HG02981 (cell line): ENCODE results near the gene WWOX.

ENCODE experiments used
- ATAC-seq: cut with Tn5 transposase; IDR thresholded peaks from one replicate; pipeline ENCODE4 v1.9.1; 2021; ENCODE audit warnings: mild to moderate bottlenecking, moderate library complexity; ENCODE audit not compliant: unreplicated experiment

WWOX gene

DNA sequence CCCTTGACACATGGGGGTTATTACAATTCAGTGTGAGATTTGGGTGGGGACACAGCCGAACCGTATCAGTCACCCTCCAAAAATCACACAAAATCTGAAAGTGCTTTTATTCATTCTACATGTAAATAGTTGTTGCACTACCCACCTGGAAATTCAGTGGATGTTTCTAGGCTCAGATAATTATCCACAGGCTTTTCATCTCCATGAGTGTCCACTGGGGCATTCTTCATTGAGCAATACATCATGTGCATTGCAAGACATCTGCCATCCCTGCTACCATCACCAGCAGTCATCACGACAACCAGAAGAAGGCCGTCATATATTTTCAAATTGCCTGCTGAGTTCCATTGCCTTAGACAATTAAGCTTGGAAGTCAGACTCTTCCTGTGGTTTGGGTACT, 330.8 kb downstream of the WWOX start:
- no peak for ATAC-seq

DNA sequence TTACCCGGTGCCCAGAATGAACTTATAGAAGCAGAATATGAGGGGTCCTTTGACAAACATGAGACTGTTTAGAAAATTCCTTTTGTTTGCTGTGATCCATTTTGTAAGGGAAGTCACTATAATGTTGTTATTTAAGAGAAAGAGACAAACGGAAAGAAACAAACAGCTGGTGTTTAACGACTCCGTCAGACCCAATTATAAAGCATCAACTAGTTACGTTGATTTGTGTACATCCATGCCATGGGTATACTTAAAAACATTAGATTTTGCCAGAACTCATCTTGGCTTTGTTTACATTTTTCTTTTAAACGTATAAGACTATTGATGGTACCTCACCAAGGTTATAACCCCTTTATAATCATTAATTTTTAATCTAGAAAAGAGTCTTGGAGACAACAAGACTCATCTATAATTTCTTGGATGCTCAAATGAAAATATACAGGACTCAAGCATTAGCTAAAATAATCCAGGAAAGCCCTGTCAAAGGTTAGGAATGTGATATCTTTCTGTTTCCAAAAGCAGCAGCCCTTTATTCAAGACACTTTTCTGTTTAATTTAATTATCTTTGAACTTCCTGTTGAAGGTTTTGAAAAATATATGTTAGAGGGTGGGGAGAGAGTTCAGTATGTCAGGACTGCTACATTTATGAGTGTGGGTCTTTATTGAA, 331.7 kb downstream of the WWOX start:
- ATAC-seq = no peak

DNA sequence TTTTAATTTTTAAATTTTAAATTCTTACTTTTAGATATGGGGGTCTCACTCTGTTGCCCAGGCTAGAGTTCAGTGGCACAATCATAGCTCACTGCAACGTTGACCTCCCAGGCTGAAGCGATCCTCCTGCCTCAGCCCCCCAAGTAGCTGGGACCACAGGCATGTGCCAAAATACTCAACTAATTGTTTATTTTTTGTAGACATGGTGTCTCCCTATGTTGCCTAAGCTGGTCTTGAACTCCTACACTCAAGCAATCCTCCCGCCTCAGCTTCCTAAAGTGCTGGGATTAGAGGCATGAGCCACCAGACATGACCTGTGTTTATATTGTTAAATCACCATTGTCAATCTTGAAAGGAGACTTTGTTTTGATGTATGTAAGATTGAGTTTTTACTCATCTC, 332.2 kb downstream of the WWOX start:
- no peak for ATAC-seq

DNA sequence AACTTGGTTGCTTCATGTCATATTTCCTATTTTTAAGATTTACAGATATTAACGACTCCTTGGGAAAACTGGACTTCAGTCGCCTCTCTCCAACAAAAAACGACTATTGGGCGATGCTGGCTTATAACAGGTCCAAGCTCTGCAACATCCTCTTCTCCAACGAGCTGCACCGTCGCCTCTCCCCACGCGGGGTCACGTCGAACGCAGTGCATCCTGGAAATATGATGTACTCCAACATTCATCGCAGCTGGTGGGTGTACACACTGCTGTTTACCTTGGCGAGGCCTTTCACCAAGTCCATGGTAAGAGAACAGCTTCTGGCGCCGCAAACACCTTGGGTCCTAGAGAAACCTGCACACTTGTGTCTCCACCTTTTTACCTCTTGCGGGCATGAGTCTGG, 333.0 kb downstream of the WWOX start:
- ATAC-seq = no peak

DNA sequence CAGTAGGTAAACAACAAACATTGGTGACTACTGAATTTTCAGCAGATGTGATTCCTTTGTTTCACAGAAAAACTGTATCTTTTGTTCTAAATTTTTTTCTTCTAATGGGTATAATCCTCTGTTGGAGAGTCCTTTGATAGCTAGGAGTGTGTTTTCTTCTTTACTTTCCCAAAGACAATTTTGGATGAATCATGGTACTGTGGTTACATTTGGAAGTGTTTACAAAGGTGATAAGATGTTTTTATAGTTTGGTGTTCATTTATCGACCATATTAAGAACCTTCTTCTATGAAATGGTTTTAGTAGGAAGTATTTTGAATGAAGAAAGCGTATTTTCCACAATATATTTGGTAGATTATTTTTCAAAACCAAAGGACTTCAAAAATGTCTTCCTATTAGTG, 333.7 kb downstream of the WWOX start:
- no peak for ATAC-seq

DNA sequence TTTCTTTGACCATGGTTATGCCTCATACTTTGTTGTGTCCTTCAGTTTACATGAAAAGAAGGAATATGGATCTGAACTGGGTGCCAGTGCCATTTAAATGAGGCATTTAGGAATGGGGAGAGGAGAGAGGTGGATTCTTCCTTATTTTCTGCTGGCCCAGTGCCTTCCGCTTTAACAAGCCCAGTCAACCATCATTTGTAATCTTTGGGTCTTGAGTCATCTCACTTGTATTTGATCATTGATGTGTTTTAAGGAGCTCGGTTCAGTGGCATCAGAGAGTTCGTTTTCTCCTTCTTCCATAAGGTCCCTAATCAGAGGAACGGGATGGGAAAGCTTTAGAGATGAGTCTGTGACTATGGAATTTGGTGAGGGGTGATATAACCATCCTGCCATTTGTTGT, 334.9 kb downstream of the WWOX start:
- no peak for ATAC-seq

DNA sequence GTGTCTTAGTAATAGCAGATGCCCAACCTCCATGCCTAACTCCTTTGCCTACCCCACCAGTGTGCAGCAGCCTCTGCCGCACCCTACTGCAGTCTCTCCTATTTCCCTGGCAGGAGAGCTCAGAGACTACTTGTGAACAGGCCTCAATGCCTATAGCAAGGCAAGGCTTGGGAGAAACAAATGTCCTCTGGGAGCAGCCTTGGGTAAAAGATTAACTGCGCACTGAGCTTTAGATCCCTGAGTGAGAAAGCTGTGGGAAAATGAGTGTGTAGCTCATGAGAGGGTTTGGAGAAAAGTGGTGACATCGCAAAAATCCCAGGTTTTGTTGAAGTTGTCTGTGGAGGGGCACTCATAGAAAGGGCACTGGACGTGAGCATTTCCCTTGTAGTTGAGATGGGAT, 335.8 kb downstream of the WWOX start:
- no peak for ATAC-seq

DNA sequence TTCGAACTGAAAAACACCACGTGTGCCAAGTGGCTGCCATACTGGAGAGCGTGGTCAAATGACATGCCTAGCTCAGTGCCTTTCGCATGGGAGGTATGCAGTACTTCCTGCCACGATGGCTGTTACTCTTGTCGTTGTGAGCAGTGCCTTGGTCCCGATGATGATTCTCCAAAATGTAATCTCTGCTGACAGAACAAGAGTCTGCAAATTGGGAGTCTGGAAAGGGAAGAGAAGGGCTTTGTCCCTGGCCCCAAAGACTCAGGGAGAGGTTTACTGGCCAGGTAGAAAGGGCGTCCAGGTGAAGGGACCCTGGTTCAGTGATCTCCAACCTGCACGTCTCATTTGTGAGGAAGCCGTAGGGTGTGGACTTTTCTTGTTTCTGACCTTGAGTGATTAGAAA, 336.6 kb downstream of the WWOX start:
- no peak for ATAC-seq

DNA sequence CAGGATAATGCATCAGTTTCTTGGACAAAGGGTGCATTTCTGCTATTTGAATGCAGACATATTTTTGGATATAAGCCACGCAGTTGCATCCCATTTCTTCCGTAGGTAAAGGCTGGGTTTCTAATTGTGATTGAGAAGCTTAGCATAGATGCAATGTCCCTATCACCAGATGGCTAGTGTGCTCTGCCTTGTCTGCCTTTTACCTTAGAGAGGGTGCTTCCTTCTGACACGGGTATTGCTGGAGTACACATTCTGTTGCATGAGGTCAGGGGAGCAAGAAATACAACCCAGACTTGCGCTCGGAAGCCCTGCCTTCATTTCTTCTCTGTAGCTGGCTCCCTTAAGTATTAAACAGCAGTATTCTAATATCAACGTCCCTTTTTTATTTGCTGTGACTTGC, 337.4 kb downstream of the WWOX start:
- ATAC-seq = no peak

DNA sequence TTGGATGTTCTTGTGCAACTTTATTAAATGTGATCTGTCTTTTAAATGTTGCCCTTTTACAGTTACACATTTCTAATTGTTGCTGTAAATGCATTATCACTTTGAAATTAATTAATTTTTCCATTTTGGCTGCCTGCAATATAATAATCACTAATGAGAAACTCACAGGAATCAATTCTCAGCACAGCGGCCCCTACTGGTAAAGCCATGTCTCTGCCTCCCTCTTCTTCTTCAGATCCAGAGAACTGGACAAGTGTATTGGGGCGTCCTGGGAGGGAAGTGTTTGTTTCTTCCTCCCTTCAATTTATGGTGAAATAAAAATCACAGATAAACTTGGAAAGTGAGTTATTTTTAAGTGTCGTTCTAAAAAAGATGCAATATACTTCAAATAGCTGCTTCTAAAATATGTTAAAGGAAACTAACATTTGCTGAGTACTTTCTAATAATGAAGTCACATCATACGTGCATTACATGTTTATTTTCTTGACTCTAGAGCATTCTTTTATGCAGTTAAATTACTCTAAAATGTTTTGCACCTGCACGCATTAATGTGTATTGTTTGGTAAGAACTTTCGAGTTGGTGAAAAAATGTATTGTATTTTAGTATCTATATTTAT, 338.0 kb downstream of the WWOX start:
- no peak for ATAC-seq

DNA sequence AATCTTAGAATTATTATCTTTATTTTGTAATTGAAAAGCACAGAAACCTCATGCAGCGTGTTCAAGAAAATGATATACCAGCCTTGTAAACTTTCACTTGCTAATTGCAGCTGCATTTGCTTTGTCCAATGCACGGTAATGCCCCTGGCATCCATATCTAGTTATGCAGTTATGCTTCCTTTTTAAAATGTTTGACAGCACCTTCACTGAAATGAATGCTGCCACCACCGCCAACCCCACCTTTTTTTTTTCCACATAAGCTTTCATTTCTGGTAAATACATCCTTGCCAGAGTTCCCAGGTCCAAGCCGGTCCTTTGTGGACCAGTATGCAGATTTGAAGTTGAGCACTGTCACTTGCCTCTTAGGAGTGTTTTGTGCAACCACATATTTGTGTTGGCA, 338.8 kb downstream of the WWOX start:
- no peak for ATAC-seq

DNA sequence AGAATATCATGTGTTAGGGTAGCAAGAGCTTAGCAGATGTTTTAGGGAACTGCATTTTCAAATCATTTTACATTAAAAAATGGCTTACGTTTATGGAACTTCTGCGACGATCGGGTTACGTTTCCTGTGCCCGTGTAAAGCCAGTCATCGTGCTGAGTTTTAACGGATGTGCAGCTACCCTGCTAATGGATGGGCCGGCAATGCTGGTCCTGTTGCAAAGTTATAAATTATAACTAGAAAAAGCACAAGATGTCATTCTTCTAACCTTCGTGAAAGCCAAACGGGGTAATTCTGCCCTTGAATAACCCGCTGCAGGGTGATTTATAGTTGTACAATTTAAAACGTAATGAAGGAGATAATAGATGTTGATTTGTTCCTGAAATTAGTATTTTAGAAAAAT, 339.2 kb downstream of the WWOX start:
- ATAC-seq = no peak

DNA sequence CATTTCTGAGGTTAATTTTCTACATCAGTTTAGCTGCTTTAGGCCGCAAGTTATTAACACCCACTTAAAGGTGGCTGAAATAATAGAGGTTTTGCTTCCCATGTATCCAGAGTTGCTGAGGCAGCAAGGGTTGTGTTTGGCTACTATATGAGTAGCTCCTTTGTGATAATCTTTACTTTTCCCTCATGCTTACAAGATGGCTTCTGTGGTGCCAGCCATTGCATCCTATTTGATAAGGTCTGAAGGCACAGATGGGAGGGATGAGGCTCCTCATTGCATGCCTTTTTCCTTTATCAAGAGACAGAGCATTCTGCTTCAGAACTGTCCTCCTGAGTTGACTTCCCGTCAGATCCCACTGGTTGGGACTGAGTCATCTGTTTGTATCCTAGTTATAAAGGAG, 340.2 kb downstream of the WWOX start:
- ATAC-seq = no peak

DNA sequence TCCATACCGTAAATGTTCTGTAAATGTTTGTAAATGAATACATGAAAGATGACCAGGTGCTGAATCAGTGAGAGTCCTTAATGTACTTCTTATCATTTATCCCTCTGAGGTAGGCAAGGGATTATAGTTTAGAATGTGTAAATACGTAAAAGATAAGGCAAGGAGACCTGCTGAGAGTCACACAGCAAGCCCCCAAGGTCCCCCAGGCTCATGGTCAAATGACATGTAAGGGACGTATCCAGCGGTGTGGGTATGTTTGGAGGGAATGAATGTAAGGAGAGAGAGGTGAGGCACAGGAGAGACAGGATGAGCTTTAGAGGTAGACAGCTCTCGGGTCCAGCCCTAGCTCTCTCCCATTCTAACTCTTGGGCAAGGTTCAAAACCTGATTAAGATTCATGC, 341.8 kb downstream of the WWOX start:
- ATAC-seq = no peak

DNA sequence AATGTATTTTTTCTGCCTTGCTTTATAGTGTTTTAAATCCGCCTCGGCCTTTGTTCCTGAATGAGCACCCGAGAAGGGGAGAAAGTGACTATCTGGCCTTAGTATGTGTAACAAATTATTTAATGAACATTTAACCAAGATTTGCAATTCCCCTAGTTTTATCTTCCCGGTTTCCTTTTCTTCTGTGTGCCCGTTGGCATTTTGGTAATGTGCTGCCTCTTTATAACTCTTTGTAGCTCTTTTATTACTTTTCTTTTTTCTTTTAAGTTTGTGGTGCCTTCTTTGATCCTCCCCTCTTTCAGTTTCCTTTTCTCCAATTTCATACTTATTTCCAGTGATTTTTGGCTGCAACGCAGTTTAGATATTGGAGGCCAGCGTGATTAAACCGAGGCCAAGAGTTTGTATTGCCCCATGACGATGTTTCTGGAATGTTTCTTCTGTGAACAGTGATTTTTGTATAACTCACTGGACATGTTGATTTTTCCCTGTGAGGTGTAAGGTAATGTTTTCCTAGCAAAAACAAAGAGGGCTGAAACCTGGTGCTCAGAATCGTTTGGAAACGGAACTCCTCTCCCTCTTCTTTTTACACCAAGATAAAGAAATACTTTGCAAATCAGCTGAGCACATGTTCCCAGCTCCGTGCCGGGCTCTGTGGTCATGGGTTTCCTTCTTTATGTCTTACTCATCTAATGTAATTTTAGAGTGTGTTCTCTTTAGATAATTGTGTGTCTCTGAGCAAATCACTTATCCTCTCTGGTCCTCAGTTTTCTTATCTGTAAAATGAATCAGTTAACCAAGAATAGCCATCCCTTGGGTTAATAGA, 344.3 kb downstream of the WWOX start:
- no peak for ATAC-seq

DNA sequence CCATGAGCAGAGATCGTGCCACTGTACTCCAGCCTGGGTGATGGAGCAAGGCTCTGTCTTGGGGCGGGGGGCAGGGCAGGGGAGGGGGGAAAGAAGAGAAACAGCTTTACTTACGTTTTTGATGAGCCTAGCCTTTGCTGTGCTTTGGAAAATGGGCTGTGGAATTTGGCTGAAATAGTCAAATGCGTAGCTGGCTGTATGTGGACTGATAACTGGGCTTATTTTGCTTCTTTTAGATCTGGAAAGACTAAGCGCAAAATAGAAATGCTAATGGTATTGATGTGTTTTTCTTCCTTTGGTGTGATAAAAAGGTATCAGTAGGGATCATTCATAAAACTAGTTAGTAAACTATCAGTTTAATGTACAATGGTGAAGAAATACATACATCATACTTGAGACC, 346.4 kb downstream of the WWOX start:
- ATAC-seq = no peak

DNA sequence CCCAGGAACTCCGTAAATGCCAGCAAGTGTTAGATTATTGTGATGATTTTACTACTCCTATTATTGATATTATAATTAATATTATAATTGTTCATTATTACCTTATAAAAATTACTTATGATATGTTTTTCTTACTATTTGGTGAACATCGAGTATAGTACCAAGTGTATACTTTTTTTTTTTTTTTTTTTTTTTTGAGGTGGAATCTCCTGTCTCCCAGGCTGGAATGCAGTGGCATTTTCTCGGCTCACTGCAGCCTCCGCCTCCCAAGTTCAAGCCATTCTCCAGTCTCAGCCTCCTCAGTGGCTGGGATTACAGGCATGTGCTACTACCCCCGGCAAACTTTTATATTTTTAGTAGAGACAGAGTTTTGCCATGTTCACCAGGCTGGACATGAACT, 347.0 kb downstream of the WWOX start:
- no peak for ATAC-seq

DNA sequence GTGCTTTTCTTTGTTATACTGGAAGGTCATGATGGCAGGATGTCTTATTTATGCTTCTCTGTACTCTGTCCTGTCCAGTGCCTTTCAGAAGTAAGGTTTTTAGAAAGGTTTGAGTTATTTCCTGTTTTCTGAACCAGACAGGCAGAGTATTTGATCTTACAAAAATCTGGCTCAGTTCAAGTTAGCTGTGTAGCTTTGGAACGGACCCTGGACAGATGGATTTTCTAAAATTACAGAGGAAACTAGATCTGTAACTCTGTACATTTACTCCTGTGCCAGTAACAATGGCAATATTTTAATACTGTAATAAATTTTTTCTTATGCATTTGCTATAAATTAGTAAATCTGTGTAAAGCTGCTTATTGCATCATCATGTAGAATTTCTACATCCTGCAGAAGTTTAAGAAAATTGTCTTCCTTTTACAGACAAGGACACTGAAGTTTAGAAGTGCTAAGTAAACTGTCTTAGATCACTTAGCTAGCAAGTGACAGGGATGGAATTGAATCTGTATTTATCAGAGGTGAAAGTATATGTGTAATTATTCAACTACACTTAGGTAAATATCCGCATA, 347.6 kb downstream of the WWOX start:
- no peak for ATAC-seq

DNA sequence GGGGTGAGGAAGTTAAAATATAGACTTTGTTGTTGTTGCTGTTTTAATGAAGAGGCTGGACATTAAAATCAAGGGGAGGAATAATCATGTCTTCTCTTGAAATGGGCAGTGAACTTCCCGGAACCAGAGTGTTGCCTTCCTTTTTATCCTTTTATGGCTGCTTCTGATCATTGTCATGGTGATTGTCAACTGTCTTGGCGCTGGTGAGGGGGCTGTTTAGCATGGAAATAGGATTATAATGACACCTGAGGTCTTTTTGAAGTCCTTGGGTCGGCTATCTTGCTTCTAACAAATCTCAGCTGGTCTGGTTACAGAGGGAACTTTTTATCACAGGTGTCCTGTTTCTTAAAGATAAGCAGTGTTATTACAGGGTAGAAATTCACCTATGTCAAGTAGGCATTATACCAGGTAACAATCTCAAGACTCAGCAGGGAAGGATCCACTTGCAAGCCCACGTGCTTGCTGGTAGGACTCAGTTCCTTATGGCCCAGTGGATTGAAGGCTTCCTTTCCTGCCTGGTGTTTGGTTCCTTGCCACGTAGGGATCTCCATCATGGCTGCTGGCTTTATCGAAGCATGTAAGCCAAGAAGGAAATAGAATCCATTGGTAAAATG, 349.3 kb downstream of the WWOX start:
- ATAC-seq = no peak

DNA sequence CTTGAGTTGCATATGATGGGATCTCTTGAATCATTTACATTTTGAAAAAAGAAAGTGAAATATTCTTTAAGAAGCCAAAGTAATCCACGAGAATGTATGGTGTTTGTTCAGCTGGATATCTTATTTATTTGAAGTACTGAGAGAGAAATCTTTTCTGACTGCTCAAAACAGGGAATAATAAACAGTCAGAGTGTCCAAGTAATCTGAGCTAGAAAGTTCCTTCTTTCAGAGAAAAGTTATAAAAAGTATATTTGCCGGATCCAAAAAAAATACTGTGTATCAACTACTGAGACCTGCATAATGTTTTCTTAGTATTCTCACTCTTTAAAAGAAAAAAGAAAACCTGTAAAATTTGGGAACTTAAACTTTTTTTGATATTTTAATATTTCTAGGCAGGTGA, 350.8 kb downstream of the WWOX start:
- no peak for ATAC-seq

DNA sequence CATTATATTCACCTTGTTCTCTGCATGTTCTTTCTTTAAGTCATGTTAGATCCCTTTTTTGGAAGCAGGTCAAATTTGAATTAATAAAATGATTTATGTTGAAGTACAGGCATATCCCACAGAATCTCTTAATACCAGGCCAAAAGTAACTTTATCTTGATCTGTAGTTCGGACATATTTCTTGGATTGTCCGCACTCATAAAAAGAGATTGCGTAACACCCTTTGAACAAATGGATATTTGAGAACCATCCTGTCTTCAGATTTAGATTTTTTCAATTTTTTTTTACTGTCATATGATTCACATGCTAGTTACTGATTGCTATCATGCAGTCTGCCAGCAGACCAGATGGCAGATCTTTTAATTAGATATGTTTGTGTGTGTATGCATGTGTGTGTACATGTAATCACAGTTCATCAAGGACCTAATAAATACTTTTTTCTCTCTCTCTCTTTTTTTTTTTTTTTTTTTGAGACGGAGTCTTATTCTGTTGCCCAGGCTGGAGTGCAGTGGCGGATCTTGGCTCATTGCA, 352.6 kb downstream of the WWOX start:
- ATAC-seq = no peak
